Measurements from ENCODE around the gene CELA3A.

CELA3A gene

DNA sequence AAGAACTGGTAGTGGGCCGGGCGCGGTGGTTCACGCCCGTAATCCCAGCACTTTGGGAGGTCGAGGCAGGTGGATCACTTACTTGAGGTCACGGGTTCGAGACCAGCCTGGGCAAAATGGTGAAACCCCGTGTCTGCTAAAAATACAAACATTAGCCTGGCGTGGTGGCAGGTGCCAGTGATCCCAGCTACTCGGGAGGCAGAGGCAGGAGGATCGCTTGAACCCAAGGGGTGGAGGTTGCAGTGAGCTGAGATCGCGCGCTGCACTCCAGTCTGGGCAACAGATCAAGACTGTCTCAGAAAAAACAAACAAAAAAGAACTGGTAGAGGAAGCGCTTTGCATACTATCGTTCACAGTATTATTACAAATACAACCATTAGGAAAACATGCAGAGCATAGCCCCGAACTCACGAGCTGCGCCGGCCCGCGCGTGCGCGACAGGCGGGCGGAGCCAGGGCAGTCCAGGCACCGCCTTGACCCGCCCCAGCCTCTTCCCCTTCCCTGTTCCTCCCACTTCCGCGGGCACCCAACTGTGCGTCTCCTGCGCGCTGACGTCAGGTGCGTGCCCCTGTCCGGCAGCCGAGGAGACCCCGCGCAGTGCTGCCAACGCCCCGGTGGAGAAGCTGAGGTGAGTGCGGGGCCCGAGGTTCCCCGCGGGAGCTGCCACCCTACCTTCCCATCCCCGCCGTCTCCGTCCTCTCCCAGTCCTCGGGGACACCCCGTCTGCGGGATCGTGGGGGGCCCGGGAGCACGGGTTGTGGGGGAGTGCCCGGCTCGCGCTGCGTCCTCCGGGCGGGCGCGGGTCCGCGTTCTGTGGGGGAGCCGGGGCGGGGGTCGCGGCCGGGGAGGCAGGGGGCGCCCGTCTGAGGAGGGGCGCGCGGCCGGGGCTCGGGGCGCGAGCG, 50.9 kb downstream of the CELA3A start, which contains the start of gene CDC42:
Gene CDC42 (plus strand): TSS at position 595 of the 902 bp plus-strand sequence. CDS start 25,770 bp downstream, outside the sequence.
- peak; percentile 96 for DNase-seq

- peak; percentile 59 for DNase-seq
These were observed 51.8 kb downstream of the CELA3A start for GRCh38 chr1:22053017-22053860.

GRCh38 chr1:22053861-22054770, 52.7 kb downstream of the CELA3A start:
- DNase-seq = no peak

DNA sequence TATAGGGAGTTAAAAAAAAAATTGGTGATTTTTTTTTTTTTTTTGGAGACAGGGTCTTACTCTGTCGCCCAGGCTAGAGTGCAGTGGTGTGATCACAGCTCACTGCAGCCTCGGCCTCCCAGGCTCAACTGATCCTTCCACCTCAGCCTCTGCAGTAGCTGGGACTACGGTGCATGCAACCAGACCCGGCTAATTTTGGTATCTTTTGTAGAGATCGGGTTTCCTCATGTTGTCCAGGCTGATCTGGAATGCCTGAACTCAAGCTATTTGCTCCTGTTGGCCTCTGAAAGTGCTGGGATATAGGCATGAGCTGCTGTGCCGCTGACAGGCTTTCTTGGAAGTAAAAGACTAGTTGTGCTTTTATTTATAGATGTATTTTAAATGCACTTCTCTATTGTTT, 54.0 kb downstream of the CELA3A start:
- DNase-seq = no peak

DNA sequence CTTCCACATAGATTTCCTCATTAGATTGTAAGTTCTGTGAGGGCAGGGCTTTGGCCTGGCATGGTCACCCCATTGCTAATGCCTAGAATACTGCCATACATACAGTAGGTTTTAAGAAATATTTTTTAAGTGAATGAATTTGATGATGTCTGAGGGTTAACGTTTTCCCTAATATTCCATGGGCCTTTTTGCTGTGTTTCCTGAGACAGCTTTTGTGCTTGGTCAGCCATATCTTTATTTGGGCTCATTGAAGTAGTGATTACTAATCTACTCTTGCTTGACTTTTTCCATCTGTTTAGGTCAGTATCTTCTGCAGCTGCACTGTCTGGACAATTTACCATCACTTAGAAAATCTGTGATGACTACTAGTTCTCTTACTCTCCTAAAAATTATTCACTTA, 54.6 kb downstream of the CELA3A start:
- no peak for DNase-seq

- peak; percentile 23 for DNase-seq
These were observed 55.5 kb downstream of the CELA3A start for GRCh38 chr1:22056936-22057335.

- no peak for DNase-seq
These were observed 56.4 kb downstream of the CELA3A start for GRCh38 chr1:22057861-22058260.
